Stomach (tissue), 4 donors: ENCODE measurements around the gene NUDT4B.
"Not testable (repeated sequence)": the region's sequence is repeated elsewhere in the genome, so short reads cannot be mapped to it uniquely, and the experiment has no call there.

Experiments used
- CTCF ChIP-seq, 7 experiments: fragments of 450-650 bp in 4 of 7; fragments of 200-600 bp in 3 of 7; sonication (generic) in 3 of 7; IDR thresholded peaks; one replicate each; pipeline ENCODE4 v1.5.1; 2016 to 2019; ENCODE audit warnings: antibody characterized with exemption in 7 of 7, control low read depth in 2 of 7, mild to moderate bottlenecking in 1 of 7
- POLR2AphosphoS5 ChIP-seq, 3 donors: sonication (generic); formaldehyde crosslinking; IDR thresholded peaks; one replicate each; pipeline ENCODE4 v1.6.1; 2016; ENCODE audit warnings: antibody characterized with exemption in 3 of 3

- not testable (repeated sequence) for TF ChIP-seq CTCF, POLR2AphosphoS5 (IDR thresholded peaks at IDR 0.05)
Measured at GRCh38 chr1:148743726-148744720, 4.6 kb upstream of the NUDT4B start.
